ENCODE data around the gene AAK1. TPM values are rescaled to one million over a fixed set of nuclear protein-coding genes. Genes with fewer than 3 reads are reported as not detected.

Gene AAK1
- total and polyA plus RNA-seq, 2 of the 13 experiments (the other 11 are each of a cell fraction or from before 2014, with no cell fraction given): 9.8 to 10.3 TPM

DNA sequence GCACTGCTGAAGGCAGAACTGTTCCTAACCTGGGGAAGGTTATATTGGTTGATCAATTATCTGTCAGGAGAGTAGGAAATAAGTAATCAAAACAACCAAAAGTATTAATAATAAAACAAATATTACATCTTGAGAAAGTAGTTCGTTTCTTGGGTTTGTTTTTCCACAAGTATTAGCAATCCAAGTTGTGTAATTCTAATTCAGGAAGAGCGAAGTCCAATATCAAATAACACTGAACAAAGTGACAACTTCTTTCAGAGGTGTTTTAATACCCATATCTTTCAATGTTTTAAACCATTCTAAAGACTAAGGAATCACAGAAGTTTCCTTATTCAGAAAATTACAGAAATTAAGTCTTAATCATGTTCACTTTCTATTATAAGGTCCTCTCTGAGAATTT, 171.7 kb downstream of the AAK1 start (continued):
- no peak for TF ChIP-seq MED1 (CRISPR knock-in tag; IDR thresholded peaks at IDR 0.05)
- TF ChIP-seq ZNF646 (CRISPR knock-in tag; IDR thresholded peaks at IDR 0.05): no peak

DNA sequence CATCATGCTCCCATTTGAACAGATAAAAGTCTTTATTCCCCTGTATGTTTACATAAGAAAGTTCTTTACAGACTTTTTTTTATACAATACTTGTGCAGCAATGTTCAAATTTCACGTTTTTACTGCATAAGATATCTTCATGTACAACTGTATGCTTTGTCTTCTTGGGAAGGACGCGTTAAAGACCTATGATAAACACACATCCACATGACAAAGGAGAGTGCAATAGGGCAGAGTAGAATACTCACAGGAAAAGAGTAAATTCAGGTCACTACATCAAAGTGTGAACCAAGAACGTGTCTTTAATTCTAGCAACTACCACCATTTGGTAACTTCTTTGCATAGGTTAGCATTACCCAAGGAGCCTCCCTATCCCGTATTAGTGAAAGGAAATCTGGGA, 172.6 kb downstream of the AAK1 start:
- no TSS peak for BruUV-seq (replicated peaks)
- CTCF ChIA-PET (ENCODE audit: low intra/inter-chr PET ratio, low total read pairs): no interaction called here
- TF ChIP-seq ZNF589 (CRISPR knock-in tag; conservative IDR thresholded peaks at IDR 0.05): no peak
- TF ChIP-seq ZNF12 (CRISPR knock-in tag; IDR thresholded peaks at IDR 0.05): no peak
- no peak for TF ChIP-seq POLR2A (IDR thresholded peaks at IDR 0.05; ENCODE audit: insufficient read depth in 1 of 2, low read depth in 2 of 2, low read length in 2 of 2)
- TF ChIP-seq ZNF572 (CRISPR knock-in tag; IDR thresholded peaks at IDR 0.05): no peak
- TF ChIP-seq, protein P1, sequence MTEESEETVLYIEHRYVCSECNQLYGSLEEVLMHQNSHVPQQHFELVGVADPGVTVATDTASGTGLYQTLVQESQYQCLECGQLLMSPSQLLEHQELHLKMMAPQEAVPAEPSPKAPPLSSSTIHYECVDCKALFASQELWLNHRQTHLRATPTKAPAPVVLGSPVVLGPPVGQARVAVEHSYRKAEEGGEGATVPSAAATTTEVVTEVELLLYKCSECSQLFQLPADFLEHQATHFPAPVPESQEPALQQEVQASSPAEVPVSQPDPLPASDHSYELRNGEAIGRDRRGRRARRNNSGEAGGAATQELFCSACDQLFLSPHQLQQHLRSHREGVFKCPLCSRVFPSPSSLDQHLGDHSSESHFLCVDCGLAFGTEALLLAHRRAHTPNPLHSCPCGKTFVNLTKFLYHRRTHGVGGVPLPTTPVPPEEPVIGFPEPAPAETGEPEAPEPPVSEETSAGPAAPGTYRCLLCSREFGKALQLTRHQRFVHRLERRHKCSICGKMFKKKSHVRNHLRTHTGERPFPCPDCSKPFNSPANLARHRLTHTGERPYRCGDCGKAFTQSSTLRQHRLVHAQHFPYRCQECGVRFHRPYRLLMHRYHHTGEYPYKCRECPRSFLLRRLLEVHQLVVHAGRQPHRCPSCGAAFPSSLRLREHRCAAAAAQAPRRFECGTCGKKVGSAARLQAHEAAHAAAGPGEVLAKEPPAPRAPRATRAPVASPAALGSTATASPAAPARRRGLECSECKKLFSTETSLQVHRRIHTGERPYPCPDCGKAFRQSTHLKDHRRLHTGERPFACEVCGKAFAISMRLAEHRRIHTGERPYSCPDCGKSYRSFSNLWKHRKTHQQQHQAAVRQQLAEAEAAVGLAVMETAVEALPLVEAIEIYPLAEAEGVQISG (CRISPR knock-in tag; IDR thresholded peaks at IDR 0.05): no peak
- TF ChIP-seq, protein P2, sequence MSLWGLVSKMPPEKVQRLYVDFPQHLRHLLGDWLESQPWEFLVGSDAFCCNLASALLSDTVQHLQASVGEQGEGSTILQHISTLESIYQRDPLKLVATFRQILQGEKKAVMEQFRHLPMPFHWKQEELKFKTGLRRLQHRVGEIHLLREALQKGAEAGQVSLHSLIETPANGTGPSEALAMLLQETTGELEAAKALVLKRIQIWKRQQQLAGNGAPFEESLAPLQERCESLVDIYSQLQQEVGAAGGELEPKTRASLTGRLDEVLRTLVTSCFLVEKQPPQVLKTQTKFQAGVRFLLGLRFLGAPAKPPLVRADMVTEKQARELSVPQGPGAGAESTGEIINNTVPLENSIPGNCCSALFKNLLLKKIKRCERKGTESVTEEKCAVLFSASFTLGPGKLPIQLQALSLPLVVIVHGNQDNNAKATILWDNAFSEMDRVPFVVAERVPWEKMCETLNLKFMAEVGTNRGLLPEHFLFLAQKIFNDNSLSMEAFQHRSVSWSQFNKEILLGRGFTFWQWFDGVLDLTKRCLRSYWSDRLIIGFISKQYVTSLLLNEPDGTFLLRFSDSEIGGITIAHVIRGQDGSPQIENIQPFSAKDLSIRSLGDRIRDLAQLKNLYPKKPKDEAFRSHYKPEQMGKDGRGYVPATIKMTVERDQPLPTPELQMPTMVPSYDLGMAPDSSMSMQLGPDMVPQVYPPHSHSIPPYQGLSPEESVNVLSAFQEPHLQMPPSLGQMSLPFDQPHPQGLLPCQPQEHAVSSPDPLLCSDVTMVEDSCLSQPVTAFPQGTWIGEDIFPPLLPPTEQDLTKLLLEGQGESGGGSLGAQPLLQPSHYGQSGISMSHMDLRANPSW (CRISPR knock-in tag; IDR thresholded peaks at IDR 0.05; ENCODE audit: borderline replicate concordance): no peak
- no peak for TF ChIP-seq AGO2 (optimal IDR thresholded peaks at IDR 0.05; ENCODE audit: low read depth, low read length)

More for the DNA sequence above, 172.6 kb downstream of the AAK1 start:
- no peaks in the 10 kb centered on the region for H3K9me3 ChIP-seq (ENCODE audit: low read length)
- H3K4me1 ChIP-seq (ENCODE audit: insufficient read depth, low read length): no peaks in the 10 kb centered on the region
- H3K4me3 ChIP-seq (replicated peaks in 1 of 3; ENCODE audit: insufficient read depth in 1 of 3, low read depth in 2 of 3, low read length in 3 of 3): no peak overlapping the region
- FAIRE-seq: no peak
- no peak for DNase-seq (ENCODE audit: low spot score)
- no peak overlapping the region for H2AFZ ChIP-seq (ENCODE audit: low read length)
- no peak overlapping the region for H3K4me2 ChIP-seq (ENCODE audit: low read depth, low read length)
- 79% methylated on average over 5 of the region's 5 CpGs for WGBS (ENCODE audit: low lambda C conversion rate)
- no peak for ATAC-seq
- H3K27me3 ChIP-seq (ENCODE audit: control insufficient read depth in 1 of 2, insufficient read depth in 2 of 2, low read length in 2 of 2): no peaks in the 10 kb centered on the region
- POLR2A ChIA-PET: interaction anchor here (0.8 kb wide), 1 partner anchor 34 kb away, joined by 3 read pairs; no protein-coding TSS in a partner anchor
- H3K79me2 ChIP-seq (ENCODE audit: insufficient read depth, low read length): no peaks in the 10 kb centered on the region
- H4K20me1 ChIP-seq (ENCODE audit: insufficient read depth, low read length): no peaks in the 10 kb centered on the region
- peaks cover 0 to 3% of the 10 kb centered on the region in 2 experiments; a peak in 2 of 5 replicates for H3K36me3 ChIP-seq (replicated peaks in 1 of 2; ENCODE audit: control insufficient read depth in 1 of 2, insufficient read depth in 2 of 2, low read length in 2 of 2)
- in situ Hi-C loops (cut with HindIII; ENCODE audit: extremely low pct_ligation_motif_present, low pct_unique_long_range_greater_than_20kb): no loop called here
- H3K27ac ChIP-seq (ENCODE audit: extremely low read length, insufficient read depth, low read length): no peak overlapping the region
- H3K9ac ChIP-seq (ENCODE audit: insufficient read depth, low read depth, low read length): no peak overlapping the region
- intact Hi-C loops (cut with micrococcal nuclease; ENCODE audit: unreplicated experiment): no loop called here
